HG03159 (cell line): Measurements from ENCODE around the gene DKKL1.
"Not testable (repeated sequence)": the region's sequence is repeated elsewhere in the genome, so short reads cannot be mapped to it uniquely, and the experiment has no call there.

ENCODE experiments used
- ATAC-seq: cut with Tn5 transposase; IDR thresholded peaks from one replicate; pipeline ENCODE4 v1.9.1; 2021; ENCODE audit warnings: mild to moderate bottlenecking, moderate library complexity; ENCODE audit not compliant: unreplicated experiment

Gene DKKL1

DNA sequence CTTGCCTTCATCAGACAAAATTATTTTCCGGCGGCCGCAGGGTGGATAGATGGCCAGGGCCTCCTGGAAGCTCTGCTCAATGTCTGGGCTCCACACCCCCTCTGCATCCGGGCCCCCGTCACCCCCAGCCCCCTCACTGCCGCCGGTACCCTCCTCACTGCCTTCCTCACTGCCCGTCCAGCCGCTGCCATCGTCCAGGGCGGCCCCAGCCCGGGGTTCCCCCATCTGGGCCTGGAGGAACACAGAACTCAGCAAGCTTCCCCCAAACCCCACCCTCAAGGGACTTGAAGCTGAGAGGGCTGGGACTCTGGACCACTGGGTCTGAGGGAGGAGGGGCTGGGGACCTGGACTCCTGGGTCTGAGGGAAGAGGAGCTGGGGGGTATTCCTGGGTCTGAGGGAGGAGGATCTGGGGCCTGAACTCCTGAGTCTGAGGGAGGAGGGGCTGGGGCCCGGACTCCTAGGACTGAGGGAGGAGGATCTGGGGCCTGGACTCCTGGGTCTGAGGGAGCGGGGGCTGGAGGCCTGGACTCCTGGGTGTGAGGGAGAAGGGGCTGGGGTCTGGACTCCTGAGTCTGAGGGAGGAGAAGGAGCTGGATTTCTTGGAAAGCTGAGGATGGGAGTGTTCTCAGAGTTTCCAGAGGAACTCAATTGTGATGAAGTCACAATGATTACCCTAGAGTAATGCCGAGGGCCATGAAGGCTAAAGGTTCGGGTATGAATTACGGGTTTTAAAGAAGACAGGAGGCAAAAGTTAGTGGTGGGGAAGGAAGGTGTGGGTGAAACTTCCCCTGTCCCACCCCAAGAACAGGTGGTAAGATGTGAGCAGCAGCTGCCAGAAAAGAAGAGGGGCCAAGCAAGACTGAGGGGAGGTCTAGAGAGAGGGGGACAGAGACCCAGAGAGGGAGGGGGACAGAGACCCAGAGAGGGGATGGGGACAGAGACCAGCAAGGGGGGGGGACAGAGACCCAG, 3.5 kb upstream of the DKKL1 start:
- ATAC-seq, result no peak

GRCh38 chr19:49361438-49362047, 2.1 kb upstream of the DKKL1 start:
- ATAC-seq, result no peak

- ATAC-seq, result no peak
Measured at GRCh38 chr19:49362048-49362928, 1.4 kb upstream of the DKKL1 start, which contains the start of gene TEAD2. TEAD2 (minus strand) TSS chr19:49362416; CDS start chr19:49360075, 2,341 bp downstream.

DNA sequence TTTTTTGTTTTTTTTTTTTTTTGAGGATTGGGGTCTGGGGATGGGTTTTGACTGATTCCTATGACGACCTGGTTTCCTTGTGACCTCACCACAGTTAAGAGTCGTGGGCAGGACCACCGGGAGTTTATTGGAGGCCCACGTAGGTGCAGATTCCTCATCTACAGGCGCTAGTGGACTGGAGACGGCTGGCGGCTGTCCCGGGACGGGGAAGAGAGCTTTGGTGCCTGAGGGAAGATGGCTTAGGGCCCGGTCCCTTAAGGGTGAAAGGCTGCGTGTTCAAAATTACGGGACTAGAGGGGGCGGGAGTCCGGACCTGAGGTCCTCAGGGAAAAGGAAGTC, 779 bp upstream of the DKKL1 start:
- ATAC-seq, result no peak

GRCh38 chr19:49364083-49364737, 533 bp downstream of the DKKL1 start:
- no peak for ATAC-seq

GRCh38 chr19:49366110-49366509, 2.4 kb downstream of the DKKL1 start:
- ATAC-seq, result no peak

DNA sequence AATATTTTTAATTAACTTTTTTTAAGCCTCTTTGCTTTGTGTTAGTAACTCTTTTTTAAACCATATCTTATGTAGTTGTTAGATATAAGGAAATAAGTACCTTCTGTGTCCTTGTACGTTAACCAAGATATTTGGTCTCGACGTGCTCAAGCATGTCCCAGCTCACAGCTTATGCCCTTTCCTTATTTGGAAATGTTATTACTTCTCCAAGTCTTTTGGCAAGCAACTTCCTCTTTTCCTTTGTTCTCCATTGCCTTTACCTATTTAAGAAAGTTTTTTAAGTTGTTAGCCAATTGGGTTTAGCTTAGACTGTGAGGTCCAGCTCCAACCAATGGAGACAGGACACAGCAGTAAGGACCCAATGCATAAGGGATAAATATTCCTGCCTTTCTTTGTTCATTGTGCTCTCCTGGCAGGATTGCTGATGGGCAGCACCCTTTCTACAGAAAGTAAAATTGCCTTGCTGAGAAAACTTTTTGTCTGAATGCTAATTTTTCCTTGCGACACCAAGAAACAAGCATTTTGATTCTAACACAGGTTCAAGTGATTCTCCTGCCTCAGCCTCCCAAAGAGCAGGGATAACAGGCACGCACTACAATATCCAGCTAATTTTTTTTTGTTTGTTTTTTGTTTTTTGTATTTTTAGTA, 5.2 kb downstream of the DKKL1 start:
- ATAC-seq, result no peak

GRCh38 chr19:49371184-49371583, 7.5 kb downstream of the DKKL1 start:
- no peak for ATAC-seq

DNA sequence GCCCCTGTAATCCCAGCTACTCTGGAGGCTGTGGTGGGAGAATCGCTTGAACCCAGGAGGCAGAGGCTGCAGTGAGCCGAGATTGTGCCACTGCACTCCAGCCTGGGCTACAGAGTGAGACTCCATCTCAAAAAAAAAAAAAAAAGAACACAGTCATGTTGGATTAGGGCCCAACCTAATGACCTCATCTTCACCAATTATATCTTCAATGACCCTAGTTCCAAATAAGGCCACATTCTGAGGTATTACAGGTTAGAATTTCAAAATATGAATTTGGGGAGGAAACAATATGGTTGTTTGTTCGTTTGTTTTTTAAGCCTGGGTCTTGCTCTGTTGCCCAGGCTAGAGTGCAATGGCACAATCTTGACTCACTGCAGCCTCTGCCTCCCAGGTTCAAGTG, 9.5 kb downstream of the DKKL1 start:
- ATAC-seq, result not testable (repeated sequence)

- no peak for ATAC-seq
Measured at GRCh38 chr19:49374665-49375434, 11.2 kb downstream of the DKKL1 start.

GRCh38 chr19:49378512-49378911, 14.8 kb downstream of the DKKL1 start:
- ATAC-seq, result no peak

GRCh38 chr19:49380391-49380790, 16.7 kb downstream of the DKKL1 start:
- ATAC-seq, result no peak

- ATAC-seq, result no peak
Measured at GRCh38 chr19:49382639-49383038, 19.0 kb downstream of the DKKL1 start.

DNA sequence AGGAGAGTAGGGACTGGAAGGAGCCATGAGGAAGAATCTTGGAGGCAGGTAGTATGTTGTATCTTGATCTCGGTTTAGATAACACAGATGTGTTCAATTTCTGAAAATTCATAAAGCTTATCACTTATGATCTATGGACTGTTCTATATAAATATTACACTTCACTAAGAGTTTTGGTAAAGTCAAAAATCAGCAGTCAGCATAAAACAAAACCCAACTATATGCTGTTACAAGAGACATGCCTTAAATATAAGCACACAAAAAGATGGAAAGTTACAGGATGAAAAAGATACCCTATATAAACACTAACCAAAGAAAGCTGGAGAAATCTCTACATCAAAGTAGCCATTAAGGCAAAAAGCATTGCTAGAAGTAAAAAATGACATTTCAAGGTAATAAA, 19.9 kb downstream of the DKKL1 start:
- ATAC-seq, result no peak

- no peak for ATAC-seq
Measured at GRCh38 chr19:49387936-49388372, 24.3 kb downstream of the DKKL1 start, which contains the start of gene KASH5. KASH5 (plus strand) TSS chr19:49388249; CDS start chr19:49390884, 2,635 bp downstream.

- no peak for ATAC-seq
Measured at GRCh38 chr19:49389406-49389805, 25.7 kb downstream of the DKKL1 start.

DNA sequence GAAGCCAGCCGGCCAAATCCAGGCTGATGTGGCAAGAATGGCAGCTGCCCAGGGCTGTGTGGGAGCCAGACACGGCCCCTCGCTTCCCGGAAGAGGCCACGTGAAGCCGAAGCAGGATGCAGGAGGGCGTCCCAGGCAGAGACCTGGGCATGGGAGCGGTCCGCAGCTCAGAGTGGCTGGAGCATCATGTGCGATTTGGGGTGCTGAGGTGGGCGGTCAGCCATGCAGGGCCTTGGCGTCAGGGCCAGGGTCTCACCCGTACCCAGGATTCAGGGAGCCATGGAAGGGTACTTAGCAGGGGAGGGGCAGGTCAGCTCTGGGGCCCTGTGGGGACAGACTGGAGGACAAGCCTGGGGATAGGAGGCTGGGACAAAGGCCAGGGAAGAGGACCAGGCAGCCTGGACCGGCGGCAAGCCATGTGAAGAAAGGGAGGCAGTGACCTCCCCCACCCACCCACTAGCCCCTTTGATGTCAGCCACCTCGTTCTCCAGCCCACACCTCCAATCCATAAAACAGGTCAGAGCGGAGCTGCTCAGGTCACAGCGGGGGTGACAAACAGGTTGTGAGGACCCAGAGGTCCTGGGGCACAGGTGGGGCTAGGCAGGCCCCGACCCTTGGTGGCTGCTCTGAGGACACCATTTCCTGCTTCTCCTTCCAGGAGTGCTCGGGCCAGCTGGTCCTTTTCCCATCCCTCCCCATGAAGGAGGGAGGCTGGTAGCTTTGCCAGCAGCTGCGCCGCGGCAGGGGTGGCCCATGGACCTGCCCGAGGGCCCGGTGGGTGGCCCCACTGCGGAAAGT, 26.7 kb downstream of the DKKL1 start:
- no peak for ATAC-seq

DNA sequence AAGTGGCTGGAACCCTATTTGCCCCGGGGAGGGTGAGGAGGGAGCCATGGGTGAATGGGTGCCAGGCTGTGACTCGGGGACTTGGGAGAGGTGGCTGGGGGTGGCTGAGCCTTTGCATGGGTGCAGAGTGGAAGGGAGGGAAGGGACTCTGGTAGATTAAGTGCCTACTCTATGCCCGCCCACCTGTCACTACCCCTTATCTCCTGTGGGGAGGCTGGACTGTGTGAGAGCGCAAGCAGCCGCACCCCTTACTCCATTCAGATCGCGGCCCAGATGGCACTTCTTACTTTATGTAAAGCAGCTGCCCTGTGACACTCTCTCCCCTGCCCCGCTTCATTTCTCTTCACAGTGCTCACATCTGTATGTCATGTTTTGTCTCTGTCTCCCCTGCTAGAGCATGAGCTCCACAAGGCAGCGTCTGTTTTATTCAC, 27.3 kb downstream of the DKKL1 start:
- ATAC-seq, result no peak
